Stomach (tissue), 4 donors: Measurements from ENCODE around the gene FNBP1.

ENCODE experiments used
- CTCF ChIP-seq, 7 experiments: fragments of 450-650 bp in 4 of 7; fragments of 200-600 bp in 3 of 7; sonication (generic) in 3 of 7; IDR thresholded peaks; one replicate each; pipeline ENCODE4 v1.5.1; 2016 to 2019; ENCODE audit warnings: antibody characterized with exemption in 7 of 7, control low read depth in 2 of 7, mild to moderate bottlenecking in 1 of 7
- POLR2AphosphoS5 ChIP-seq, 3 donors: sonication (generic); formaldehyde crosslinking; IDR thresholded peaks; one replicate each; pipeline ENCODE4 v1.6.1; 2016; ENCODE audit warnings: antibody characterized with exemption in 3 of 3

GRCh38 chr9:129972816-129973215, 70.2 kb downstream of the FNBP1 start:
- TF ChIP-seq POLR2AphosphoS5 (IDR thresholded peaks at IDR 0.05) = no peak
- TF ChIP-seq CTCF (IDR thresholded peaks at IDR 0.05) = no peak
